ENCODE measurements around the gene CASQ1.

DNA sequence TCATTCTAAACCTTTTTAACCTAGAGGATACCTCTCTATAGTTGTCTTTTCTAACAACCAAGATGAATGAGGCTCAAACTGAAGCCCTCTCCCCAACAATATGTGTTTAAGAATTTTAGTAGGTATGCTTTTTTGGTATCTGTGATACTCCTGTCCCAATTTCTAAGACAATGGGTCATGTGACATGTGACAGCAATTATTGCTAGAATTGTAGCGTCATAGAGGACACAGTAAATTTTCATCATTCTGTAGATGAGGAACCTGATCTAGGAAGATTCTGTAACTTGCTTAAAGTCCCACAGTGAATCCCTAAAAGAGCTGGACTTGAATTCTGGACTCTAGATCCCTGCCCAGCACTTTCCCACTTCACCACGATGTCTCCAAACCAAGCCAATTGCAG, 11.6 kb upstream of the CASQ1 start:
- TF ChIP-seq, protein P1, sequence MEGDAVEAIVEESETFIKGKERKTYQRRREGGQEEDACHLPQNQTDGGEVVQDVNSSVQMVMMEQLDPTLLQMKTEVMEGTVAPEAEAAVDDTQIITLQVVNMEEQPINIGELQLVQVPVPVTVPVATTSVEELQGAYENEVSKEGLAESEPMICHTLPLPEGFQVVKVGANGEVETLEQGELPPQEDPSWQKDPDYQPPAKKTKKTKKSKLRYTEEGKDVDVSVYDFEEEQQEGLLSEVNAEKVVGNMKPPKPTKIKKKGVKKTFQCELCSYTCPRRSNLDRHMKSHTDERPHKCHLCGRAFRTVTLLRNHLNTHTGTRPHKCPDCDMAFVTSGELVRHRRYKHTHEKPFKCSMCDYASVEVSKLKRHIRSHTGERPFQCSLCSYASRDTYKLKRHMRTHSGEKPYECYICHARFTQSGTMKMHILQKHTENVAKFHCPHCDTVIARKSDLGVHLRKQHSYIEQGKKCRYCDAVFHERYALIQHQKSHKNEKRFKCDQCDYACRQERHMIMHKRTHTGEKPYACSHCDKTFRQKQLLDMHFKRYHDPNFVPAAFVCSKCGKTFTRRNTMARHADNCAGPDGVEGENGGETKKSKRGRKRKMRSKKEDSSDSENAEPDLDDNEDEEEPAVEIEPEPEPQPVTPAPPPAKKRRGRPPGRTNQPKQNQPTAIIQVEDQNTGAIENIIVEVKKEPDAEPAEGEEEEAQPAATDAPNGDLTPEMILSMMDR (IDR thresholded peaks at IDR 0.05) = no peak
- TF ChIP-seq ZFX (IDR thresholded peaks at IDR 0.05; ENCODE audit: borderline replicate concordance) = no peak

Measured in 22Rv1 (cell line).